Measurements from ENCODE around the gene STRBP. TPM values are rescaled to one million over a fixed set of nuclear protein-coding genes. Genes with fewer than 3 reads are reported as not detected.

Gene STRBP
- total RNA-seq, 1 experiment from 2014 or later = 39.9 TPM

GRCh38 chr9:123127512-123128075 lies 140.8 kb downstream of the STRBP start:
- TF ChIP-seq, protein P1, sequence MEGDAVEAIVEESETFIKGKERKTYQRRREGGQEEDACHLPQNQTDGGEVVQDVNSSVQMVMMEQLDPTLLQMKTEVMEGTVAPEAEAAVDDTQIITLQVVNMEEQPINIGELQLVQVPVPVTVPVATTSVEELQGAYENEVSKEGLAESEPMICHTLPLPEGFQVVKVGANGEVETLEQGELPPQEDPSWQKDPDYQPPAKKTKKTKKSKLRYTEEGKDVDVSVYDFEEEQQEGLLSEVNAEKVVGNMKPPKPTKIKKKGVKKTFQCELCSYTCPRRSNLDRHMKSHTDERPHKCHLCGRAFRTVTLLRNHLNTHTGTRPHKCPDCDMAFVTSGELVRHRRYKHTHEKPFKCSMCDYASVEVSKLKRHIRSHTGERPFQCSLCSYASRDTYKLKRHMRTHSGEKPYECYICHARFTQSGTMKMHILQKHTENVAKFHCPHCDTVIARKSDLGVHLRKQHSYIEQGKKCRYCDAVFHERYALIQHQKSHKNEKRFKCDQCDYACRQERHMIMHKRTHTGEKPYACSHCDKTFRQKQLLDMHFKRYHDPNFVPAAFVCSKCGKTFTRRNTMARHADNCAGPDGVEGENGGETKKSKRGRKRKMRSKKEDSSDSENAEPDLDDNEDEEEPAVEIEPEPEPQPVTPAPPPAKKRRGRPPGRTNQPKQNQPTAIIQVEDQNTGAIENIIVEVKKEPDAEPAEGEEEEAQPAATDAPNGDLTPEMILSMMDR (conservative IDR thresholded peaks at IDR 0.05) = no peak
- TF ChIP-seq EZH2 (IDR thresholded peaks at IDR 0.05; ENCODE audit: low read depth) = no peak
- Histone ChIP-seq H3K27ac (no peak overlapping the region), H3K4me2 (no peak overlapping the region), H3K27me3 (ENCODE audit: insufficient read depth, low read depth) (no peaks in the 10 kb centered on the region), H2AFZ (no peak overlapping the region), H3K36me3 (ENCODE audit: low read depth) (no peaks in the 10 kb centered on the region), H3K79me2 (ENCODE audit: low read depth) (no peaks in the 10 kb centered on the region), H3K4me3 (no peak overlapping the region), H3K9me3 (ENCODE audit: insufficient read depth, low read depth) (no peaks in the 10 kb centered on the region), H3K4me1 (replicated peaks; ENCODE audit: insufficient read depth) (no peaks in the 10 kb centered on the region), H3K9me2 (ENCODE audit: insufficient read depth) (no peaks in the 10 kb centered on the region), H3F3A (ENCODE audit: insufficient read depth, low read depth) (no peaks in the 10 kb centered on the region), H4K20me1 (ENCODE audit: insufficient read depth) (no peaks in the 10 kb centered on the region)
- POLR2A ChIA-PET (ENCODE audit: unreplicated experiment) = no interaction called here
- intact Hi-C loops (cut with micrococcal nuclease; ENCODE audit: unreplicated experiment) = no loop called here
- CTCF ChIA-PET = no interaction called here
- BruUV-seq (replicated peaks) = no TSS peak
- DNase-seq = no peak

DNA sequence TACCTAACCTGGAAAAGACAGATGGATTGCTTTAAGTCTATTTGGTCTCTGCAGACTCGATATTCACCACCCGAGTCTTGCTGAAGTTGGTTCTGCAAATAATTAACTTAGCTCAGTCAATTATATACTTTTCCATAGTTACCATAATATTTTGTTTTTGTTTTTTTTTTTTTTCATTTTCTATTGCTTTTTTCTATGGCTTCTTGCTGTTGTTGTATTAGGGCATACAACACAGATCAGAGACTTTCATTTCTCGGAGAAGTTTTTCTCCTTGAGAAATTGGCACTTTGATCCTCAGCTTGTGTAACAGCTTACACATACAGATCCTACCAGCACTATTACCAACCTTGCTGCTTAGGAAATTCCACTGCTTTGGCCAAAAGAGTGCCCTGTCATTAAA lies 146.9 kb downstream of the STRBP start:
- H3K79me2 ChIP-seq (ENCODE audit: low read depth) = no peaks in the 10 kb centered on the region
- H3K4me3 ChIP-seq = no peak overlapping the region
- TF ChIP-seq, protein P1 (conservative IDR thresholded peaks at IDR 0.05) = no peak
- TF ChIP-seq EZH2 (IDR thresholded peaks at IDR 0.05; ENCODE audit: low read depth) = no peak
- POLR2A ChIA-PET (ENCODE audit: unreplicated experiment) = no interaction called here
- no peaks in the 10 kb centered on the region for H3K9me2 ChIP-seq (ENCODE audit: insufficient read depth)
- H3K9me3 ChIP-seq (ENCODE audit: insufficient read depth, low read depth) = no peaks in the 10 kb centered on the region
- H3K4me2 ChIP-seq = no peak overlapping the region
- CTCF ChIA-PET = no interaction called here
- BruUV-seq (replicated peaks) = no TSS peak
- no peaks in the 10 kb centered on the region for H3K36me3 ChIP-seq (ENCODE audit: low read depth)
- H3K27ac ChIP-seq = no peak overlapping the region
- intact Hi-C loops (cut with micrococcal nuclease; ENCODE audit: unreplicated experiment) = no loop called here
- no peaks in the 10 kb centered on the region for H3K27me3 ChIP-seq (ENCODE audit: insufficient read depth, low read depth)
- no peak for DNase-seq
- no peaks in the 10 kb centered on the region for H4K20me1 ChIP-seq (ENCODE audit: insufficient read depth)
- no peaks in the 10 kb centered on the region for H3F3A ChIP-seq (ENCODE audit: insufficient read depth, low read depth)
- H2AFZ ChIP-seq = no peak overlapping the region
- H3K4me1 ChIP-seq (replicated peaks; ENCODE audit: insufficient read depth) = no peaks in the 10 kb centered on the region

GRCh38 chr9:123120953-123121352 lies 147.4 kb downstream of the STRBP start:
- H3K9me2 ChIP-seq (ENCODE audit: insufficient read depth) = no peaks in the 10 kb centered on the region
- intact Hi-C loops (cut with micrococcal nuclease; ENCODE audit: unreplicated experiment) = no loop called here
- H3K9me3 ChIP-seq (ENCODE audit: insufficient read depth, low read depth) = no peaks in the 10 kb centered on the region
- ChIA-PET POLR2A (ENCODE audit: unreplicated experiment) (no interaction called here), CTCF (no interaction called here)
- H3K4me3 ChIP-seq = no peak overlapping the region
- no peaks in the 10 kb centered on the region for H3F3A ChIP-seq (ENCODE audit: insufficient read depth, low read depth)
- no peaks in the 10 kb centered on the region for H3K27me3 ChIP-seq (ENCODE audit: insufficient read depth, low read depth)
- no peak for TF ChIP-seq EZH2 (IDR thresholded peaks at IDR 0.05; ENCODE audit: low read depth)
- TF ChIP-seq, protein P1 (conservative IDR thresholded peaks at IDR 0.05) = no peak
- H3K4me1 ChIP-seq (replicated peaks; ENCODE audit: insufficient read depth) = no peaks in the 10 kb centered on the region
- DNase-seq = no peak
- no peak overlapping the region for H3K4me2 ChIP-seq
- no peaks in the 10 kb centered on the region for H3K79me2 ChIP-seq (ENCODE audit: low read depth)
- no peak overlapping the region for H3K27ac ChIP-seq
- no peak overlapping the region for H2AFZ ChIP-seq
- H4K20me1 ChIP-seq (ENCODE audit: insufficient read depth) = no peaks in the 10 kb centered on the region
- BruUV-seq (replicated peaks) = no TSS peak
- H3K36me3 ChIP-seq (ENCODE audit: low read depth) = no peaks in the 10 kb centered on the region

Data from PC-9 (cell line).